Measurements from ENCODE around the gene TUFT1. TPM values are rescaled to one million over a fixed set of nuclear protein-coding genes. Genes with fewer than 3 reads are reported as not detected.
"Not testable (repeated sequence)": the region's sequence is repeated elsewhere in the genome, so short reads cannot be mapped to it uniquely, and the experiment has no call there.

The TUFT1 gene
- polyA plus RNA-seq, 3 donors, result 10.1 to 11.7 (median 10.1) TPM

- no peak for DNase-seq (ENCODE audit: low read depth in 3 of 3, low spot score in 2 of 3)
Observed at GRCh38 chr1:151613282-151613780, 73.2 kb downstream of the TUFT1 start.

- DNase-seq (ENCODE audit: low read depth in 3 of 3, low spot score in 2 of 3), result no peak
Observed at GRCh38 chr1:151615711-151616504, 75.8 kb downstream of the TUFT1 start.

- no peak for DNase-seq (ENCODE audit: low read depth in 3 of 3, low spot score in 2 of 3)
Observed at GRCh38 chr1:151616505-151616849, 76.4 kb downstream of the TUFT1 start.

GRCh38 chr1:151618003-151618402, 77.9 kb downstream of the TUFT1 start:
- DNase-seq (ENCODE audit: low read depth in 3 of 3, low spot score in 2 of 3), result no peak

GRCh38 chr1:151618470-151618869, 78.4 kb downstream of the TUFT1 start:
- no peak for DNase-seq (ENCODE audit: low read depth in 3 of 3, low spot score in 2 of 3)

GRCh38 chr1:151618996-151619395, 78.9 kb downstream of the TUFT1 start:
- not testable (repeated sequence) for DNase-seq (ENCODE audit: low read depth in 3 of 3, low spot score in 2 of 3)

- no peak for DNase-seq (ENCODE audit: low read depth in 3 of 3, low spot score in 2 of 3)
Observed at GRCh38 chr1:151619489-151620093, 79.5 kb downstream of the TUFT1 start.

DNA sequence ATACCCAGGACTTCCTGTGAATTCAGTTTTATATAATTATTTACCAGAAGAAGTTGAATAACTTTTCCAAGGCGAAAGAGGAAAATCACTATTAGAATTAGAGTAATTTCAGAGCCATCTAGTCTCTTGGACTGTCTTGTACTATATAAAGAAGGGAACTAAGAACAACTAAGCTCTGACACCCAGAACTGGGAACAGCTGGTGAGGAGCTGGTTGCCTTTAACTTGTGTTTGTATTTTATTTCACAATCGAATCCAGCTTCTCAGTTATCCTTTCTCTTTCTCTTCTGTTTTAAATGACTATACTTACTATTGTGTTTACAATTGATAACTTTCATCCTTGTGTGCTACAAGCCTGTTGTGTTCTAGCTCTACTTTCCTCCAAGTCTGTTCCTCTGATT, 80.2 kb downstream of the TUFT1 start:
- DNase-seq (ENCODE audit: low read depth in 3 of 3, low spot score in 2 of 3), result no peak

DNA sequence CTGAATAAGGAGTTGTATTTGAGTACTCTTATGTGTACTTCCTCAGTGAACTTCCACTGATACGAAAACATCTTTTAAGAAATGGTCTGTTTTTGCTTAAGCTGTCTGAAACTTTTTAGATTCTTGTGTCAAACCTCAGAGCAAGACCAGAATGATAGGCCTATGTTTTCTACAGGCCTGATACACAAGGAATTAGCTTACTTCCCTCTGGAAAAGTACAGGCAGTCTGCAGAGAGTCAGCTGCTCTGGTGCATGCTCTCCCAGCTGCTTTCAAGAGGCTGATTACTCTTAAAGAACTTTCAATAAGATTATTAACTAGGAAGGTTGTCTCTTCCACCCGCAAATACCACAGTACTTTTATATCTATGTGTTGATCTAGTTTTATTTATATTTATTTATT, 81.2 kb downstream of the TUFT1 start:
- DNase-seq (ENCODE audit: low read depth in 3 of 3, low spot score in 2 of 3), result no peak

GRCh38 chr1:151624783-151625182, 84.7 kb downstream of the TUFT1 start:
- DNase-seq (ENCODE audit: low read depth in 3 of 3, low spot score in 2 of 3), result no peak

GRCh38 chr1:151626740-151627334, 86.7 kb downstream of the TUFT1 start:
- no peak for DNase-seq (ENCODE audit: low read depth in 3 of 3, low spot score in 2 of 3)

DNA sequence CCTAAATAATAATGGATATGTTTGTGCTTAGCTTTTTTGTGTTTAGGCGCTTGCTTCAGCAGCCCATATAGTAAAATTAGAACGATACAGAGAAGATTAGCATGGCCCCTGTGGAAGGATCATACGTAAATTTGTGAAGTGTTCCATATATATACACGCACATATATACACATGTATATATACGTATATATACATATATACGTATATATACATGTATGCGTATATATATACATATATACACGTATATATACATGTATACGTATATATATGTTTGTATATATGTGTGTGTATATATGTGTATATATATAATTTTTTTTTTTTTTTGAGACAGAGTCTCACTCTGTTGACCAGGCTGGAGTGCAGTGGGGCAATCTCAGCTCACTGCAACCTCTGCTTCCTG, 89.2 kb downstream of the TUFT1 start:
- DNase-seq (ENCODE audit: low read depth in 3 of 3, low spot score in 2 of 3), result no peak

Other genes starting within 250 kb of the TUFT1 start
- gene PI4KB, start 212.9 kb upstream of the TUFT1 start, polyA plus RNA-seq (ENCODE audit: insufficient read length in 3 of 3), result 10 to 100 TPM; 62.0 to 66.5 (median 62.3) TPM
- 10 to 100 TPM; 39.6 to 47.4 (median 42.7) TPM for gene RFX5, start 193.1 kb upstream of the TUFT1 start, polyA plus RNA-seq (ENCODE audit: insufficient read length in 3 of 3)
- 10 to 100 TPM; 45.9 to 56.2 (median 47.0) TPM for gene SELENBP1, start 167.6 kb upstream of the TUFT1 start, polyA plus RNA-seq (ENCODE audit: insufficient read length in 3 of 3)
- 100 to 1,000 TPM; 244 to 272 (median 271) TPM for gene PSMB4, start 140.7 kb upstream of the TUFT1 start, polyA plus RNA-seq (ENCODE audit: insufficient read length in 3 of 3)
- 10 to 100 TPM; 90.3 to 95.9 (median 90.7) TPM for gene POGZ, start 80.8 kb upstream of the TUFT1 start, polyA plus RNA-seq (ENCODE audit: insufficient read length in 3 of 3)
- gene CGN, start 28.9 kb upstream of the TUFT1 start, polyA plus RNA-seq (ENCODE audit: insufficient read length in 3 of 3), result 10 to 100 TPM; 34.9 to 44.2 (median 42.6) TPM
- gene SNX27, start 71.7 kb downstream of the TUFT1 start, polyA plus RNA-seq (ENCODE audit: insufficient read length in 3 of 3), result 10 to 100 TPM; 20.5 to 22.5 (median 21.8) TPM
- gene CELF3, start 176.5 kb downstream of the TUFT1 start, polyA plus RNA-seq (ENCODE audit: insufficient read length in 3 of 3), result under 1 TPM; 0.30 to 0.53 (median 0.42) TPM
- under 1 TPM in 1 of 3 donors, not detected in 2; 0.37 TPM for gene RIIAD1, start 181.2 kb downstream of the TUFT1 start, polyA plus RNA-seq (ENCODE audit: insufficient read length in 3 of 3)
- 100 to 1,000 TPM; 115 to 123 (median 119) TPM for gene MRPL9, start 223.2 kb downstream of the TUFT1 start, polyA plus RNA-seq (ENCODE audit: insufficient read length in 3 of 3)